ENCODE measurements around the gene SNIP1.
"Not testable (repeated sequence)": the region's sequence is repeated elsewhere in the genome, so short reads cannot be mapped to it uniquely, and the experiment has no call there.

Gene SNIP1

GRCh38 chr1:37553927-37554808 lies at the start of gene SNIP1:
Gene SNIP1 (minus strand): TSS chr1:37554293. CDS start chr1:37554229, 64 bp downstream.
- peak; percentile 88 to 90 for DNase-seq

- DNase-seq = peak; percentile 16 to 34
Observed at GRCh38 chr1:37602750-37603694, 48.9 kb upstream of the SNIP1 start.

GRCh38 chr1:37601441-37601840 lies 47.3 kb upstream of the SNIP1 start:
- DNase-seq = no peak

GRCh38 chr1:37599940-37600339 lies 45.8 kb upstream of the SNIP1 start:
- DNase-seq = no peak

GRCh38 chr1:37596182-37596667 lies 42.1 kb upstream of the SNIP1 start:
- DNase-seq = no peak

GRCh38 chr1:37595440-37596181 lies 41.5 kb upstream of the SNIP1 start, which contains the start of gene GNL2:
Gene GNL2 (minus strand): TSS chr1:37595937. CDS start chr1:37595822, 115 bp downstream.
- DNase-seq = peak; percentile 95 to 98

- DNase-seq = no peak
Observed at GRCh38 chr1:37593726-37594125, 39.6 kb upstream of the SNIP1 start.

- DNase-seq = no peak
Observed at GRCh38 chr1:37588939-37589338, 34.8 kb upstream of the SNIP1 start.

- not testable (repeated sequence) for DNase-seq
Observed at GRCh38 chr1:37584544-37584943, 30.5 kb upstream of the SNIP1 start.

- DNase-seq = no peak
Observed at GRCh38 chr1:37575692-37576091, 21.6 kb upstream of the SNIP1 start.

GRCh38 chr1:37574834-37575480 lies 20.9 kb upstream of the SNIP1 start:
- DNase-seq = no peak

- DNase-seq = no peak
Observed at GRCh38 chr1:37570528-37571334, 16.6 kb upstream of the SNIP1 start.

- DNase-seq = no peak
Observed at GRCh38 chr1:37567023-37567422, 12.9 kb upstream of the SNIP1 start.

GRCh38 chr1:37564892-37565291 lies 10.8 kb upstream of the SNIP1 start:
- DNase-seq = no peak

- no peak for DNase-seq
Observed at GRCh38 chr1:37562984-37563383, 8.9 kb upstream of the SNIP1 start.

- DNase-seq = peak; percentile 39 to 40
Observed at GRCh38 chr1:37561133-37562132, 7.3 kb upstream of the SNIP1 start.

GRCh38 chr1:37560401-37561132 lies 6.5 kb upstream of the SNIP1 start:
- no peak for DNase-seq

- not testable (repeated sequence) for DNase-seq
Observed at GRCh38 chr1:37559957-37560379, 5.9 kb upstream of the SNIP1 start.

- no peak for DNase-seq
Observed at GRCh38 chr1:37559080-37559479, 5.0 kb upstream of the SNIP1 start.
